Epithelial cell of esophagus (primary cell): ENCODE results near the gene OCA2.
A peak's percentile ranks its signal among the peaks of the same experiment; 100 is the strongest.

Experiments used
- DNase-seq: peaks from one replicate; pipeline ENCODE4 v3.0.0; 2010; ENCODE audit warnings: low read depth
- H3K4me3 ChIP-seq: 2 replicates; pipeline ENCODE4 v1.5.1; 2011; ENCODE audit warnings: mild to moderate bottlenecking, low read length, control low read depth
- CTCF ChIP-seq: IDR thresholded peaks from 2 replicates; pipeline ENCODE4 v1.5.1; 2011; ENCODE audit warnings: low read depth, mild to moderate bottlenecking, low read length, control low read depth, inconsistent platforms; ENCODE audit not compliant: insufficient read depth; ENCODE audit errors: missing control alignments

Gene OCA2

GRCh38 chr15:27949089-27949488 is 150.0 kb downstream of the OCA2 start:
- H3K4me3 ChIP-seq: no peak overlapping the region
- DNase-seq: no peak
- TF ChIP-seq CTCF: no peak

- H3K4me3 ChIP-seq: no peak overlapping the region
- no peak for TF ChIP-seq CTCF
- no peak for DNase-seq
Observed at GRCh38 chr15:27939246-27939645, 159.9 kb downstream of the OCA2 start.

GRCh38 chr15:27937851-27938250 is 161.3 kb downstream of the OCA2 start:
- peak; percentile 51 for DNase-seq
- no peak overlapping the region for H3K4me3 ChIP-seq
- no peak for TF ChIP-seq CTCF

GRCh38 chr15:27936164-27936563 is 163.0 kb downstream of the OCA2 start:
- no peak for TF ChIP-seq CTCF

GRCh38 chr15:27935328-27935727 is 163.8 kb downstream of the OCA2 start:
- H3K4me3 ChIP-seq: no peak overlapping the region
- no peak for TF ChIP-seq CTCF
- DNase-seq: no peak

More at GRCh38 chr15:27936164-27936563, 163.0 kb downstream of the OCA2 start:
- DNase-seq: no peak
- no peak overlapping the region for H3K4me3 ChIP-seq

- H3K4me3 ChIP-seq: no peak overlapping the region
- no peak for DNase-seq
- no peak for TF ChIP-seq CTCF
Observed at GRCh38 chr15:27934782-27935181, 164.3 kb downstream of the OCA2 start.

GRCh38 chr15:27933562-27933961 is 165.6 kb downstream of the OCA2 start:
- H3K4me3 ChIP-seq: no peak overlapping the region
- peak; percentile 24 for DNase-seq
- TF ChIP-seq CTCF: no peak
